Astrocyte (in vitro differentiated cells and primary cell): ENCODE results near the gene TTC23. TPM values are rescaled to one million over a fixed set of nuclear protein-coding genes. Genes with fewer than 3 reads are reported as not detected.

Source experiments
- DNase-seq: peaks from one replicate; pipeline ENCODE4 v3.0.0-alpha.2; 2010; ENCODE audit warnings: low read depth
- FAIRE-seq: peaks from 2 replicates; lab custom pipeline; 2011; peaks lifted over from hg19 to GRCh38; lab: Jason Lieb, UNC
- H2AFZ ChIP-seq: 2 replicates; pipeline ENCODE4 v1.6.0; 2012; ENCODE audit warnings: low read depth, low read length, inconsistent platforms
- H3K27ac ChIP-seq: 2 replicates; pipeline ENCODE4 v1.5.1; 2011; ENCODE audit warnings: low read depth, low read length, inconsistent platforms
- H3K27me3 ChIP-seq: 2 replicates; pipeline ENCODE4 v1.6.0; 2011; ENCODE audit warnings: low read length, inconsistent platforms; ENCODE audit not compliant: insufficient read depth
- H3K36me3 ChIP-seq: 2 replicates; pipeline ENCODE4 v1.5.1; 2011; ENCODE audit warnings: low read length, inconsistent platforms; ENCODE audit not compliant: insufficient read depth
- H3K4me1 ChIP-seq: 2 replicates; pipeline ENCODE4 v1.5.1; 2011; ENCODE audit warnings: low read length, inconsistent platforms; ENCODE audit not compliant: insufficient read depth
- H3K4me2 ChIP-seq: 2 replicates; pipeline ENCODE4 v1.6.0; 2012; ENCODE audit warnings: low read length, inconsistent platforms
- H3K4me3 ChIP-seq: 2 replicates; pipeline ENCODE4 v1.5.1; 2011; ENCODE audit warnings: low read depth, mild to moderate bottlenecking, low read length, inconsistent platforms; ENCODE audit not compliant: insufficient read depth
- H3K79me2 ChIP-seq: 2 replicates; pipeline ENCODE4 v1.6.0; 2012; ENCODE audit warnings: mild to moderate bottlenecking, low read length, inconsistent platforms; ENCODE audit not compliant: insufficient read depth
- H3K9ac ChIP-seq: 2 replicates; pipeline ENCODE4 v1.6.0; 2012; ENCODE audit warnings: mild to moderate bottlenecking, low read length, inconsistent platforms
- H3K9me3 ChIP-seq: 2 replicates; pipeline ENCODE4 v1.5.1; 2012; ENCODE audit warnings: low read depth, mild to moderate bottlenecking, low read length, inconsistent platforms; ENCODE audit not compliant: insufficient read depth
- H4K20me1 ChIP-seq: 2 replicates; pipeline ENCODE4 v1.6.0; 2012; ENCODE audit warnings: low read length, inconsistent platforms; ENCODE audit not compliant: insufficient read depth
- H3K27ac Mint-ChIP-seq: one replicate; pipeline ENCODE4 v1.8.0; 2021; ENCODE audit warnings: mild to moderate bottlenecking, mixed read lengths; ENCODE audit not compliant: unreplicated experiment
- H3K27me3 Mint-ChIP-seq: one replicate; pipeline ENCODE4 v1.8.0; 2021; ENCODE audit warnings: low read depth, mixed read lengths; ENCODE audit not compliant: unreplicated experiment
- H3K36me3 Mint-ChIP-seq: one replicate; pipeline ENCODE4 v1.8.0; 2021; ENCODE audit warnings: low read depth, mixed read lengths; ENCODE audit not compliant: unreplicated experiment
- H3K4me1 Mint-ChIP-seq: one replicate; pipeline ENCODE4 v1.8.0; 2021; ENCODE audit warnings: low read depth, mixed read lengths; ENCODE audit not compliant: unreplicated experiment
- H3K4me3 Mint-ChIP-seq: one replicate; pipeline ENCODE4 v1.8.0; 2021; ENCODE audit warnings: mild to moderate bottlenecking, moderate library complexity, mixed read lengths; ENCODE audit not compliant: unreplicated experiment
- H3K9me3 Mint-ChIP-seq: one replicate; pipeline ENCODE4 v1.8.0; 2021; ENCODE audit warnings: mild to moderate bottlenecking, mixed read lengths; ENCODE audit not compliant: unreplicated experiment
- EZH2 ChIP-seq: IDR thresholded peaks from 2 replicates; pipeline ENCODE4 v1.6.1; 2012; ENCODE audit warnings: mild to moderate bottlenecking, low read length, inconsistent platforms; ENCODE audit not compliant: insufficient read depth
- total RNA-seq: library from RNA; stranded (reverse); gene quantifications from 2 replicates; pipeline ENCODE4 v1.2.1, GENCODE V29; 2021
- TF ChIP-seq, protein P1 (sequence below): IDR thresholded peaks from 2 replicates; pipeline ENCODE4 v1.5.1; 2011; ENCODE audit warnings: low read depth, mild to moderate bottlenecking, inconsistent platforms, low read length, moderate library complexity; ENCODE audit not compliant: insufficient read depth

TTC23 gene
- total RNA-seq, 1 donor from 2014 or later = 20.2 TPM

- no peak overlapping the region for H3K4me3 Mint-ChIP-seq
- no peaks in the 10 kb centered on the region for H3K9me3 Mint-ChIP-seq
- H3K27ac Mint-ChIP-seq = no peak overlapping the region
- FAIRE-seq (peak; percentile 32), DNase-seq (no peak)
- H3K36me3 ChIP-seq = peaks cover 3% of the 10 kb centered on the region
- H3K9ac ChIP-seq = no peak overlapping the region
- H3K4me1 ChIP-seq = no peaks in the 10 kb centered on the region
- no peak overlapping the region for H2AFZ ChIP-seq
- no peaks in the 10 kb centered on the region for H4K20me1 ChIP-seq
- peaks cover 5% of the 10 kb centered on the region for H3K4me1 Mint-ChIP-seq
- H3K27me3 ChIP-seq = no peaks in the 10 kb centered on the region
- no peak overlapping the region for H3K4me2 ChIP-seq
- H3K27ac ChIP-seq = no peak overlapping the region
- H3K79me2 ChIP-seq = no peaks in the 10 kb centered on the region
- H3K36me3 Mint-ChIP-seq = peaks cover 33% of the 10 kb centered on the region
- H3K27me3 Mint-ChIP-seq = no peaks in the 10 kb centered on the region
- H3K4me3 ChIP-seq = no peak overlapping the region
- no peaks in the 10 kb centered on the region for H3K9me3 ChIP-seq
- no peak for TF ChIP-seq EZH2
- TF ChIP-seq, protein P1, sequence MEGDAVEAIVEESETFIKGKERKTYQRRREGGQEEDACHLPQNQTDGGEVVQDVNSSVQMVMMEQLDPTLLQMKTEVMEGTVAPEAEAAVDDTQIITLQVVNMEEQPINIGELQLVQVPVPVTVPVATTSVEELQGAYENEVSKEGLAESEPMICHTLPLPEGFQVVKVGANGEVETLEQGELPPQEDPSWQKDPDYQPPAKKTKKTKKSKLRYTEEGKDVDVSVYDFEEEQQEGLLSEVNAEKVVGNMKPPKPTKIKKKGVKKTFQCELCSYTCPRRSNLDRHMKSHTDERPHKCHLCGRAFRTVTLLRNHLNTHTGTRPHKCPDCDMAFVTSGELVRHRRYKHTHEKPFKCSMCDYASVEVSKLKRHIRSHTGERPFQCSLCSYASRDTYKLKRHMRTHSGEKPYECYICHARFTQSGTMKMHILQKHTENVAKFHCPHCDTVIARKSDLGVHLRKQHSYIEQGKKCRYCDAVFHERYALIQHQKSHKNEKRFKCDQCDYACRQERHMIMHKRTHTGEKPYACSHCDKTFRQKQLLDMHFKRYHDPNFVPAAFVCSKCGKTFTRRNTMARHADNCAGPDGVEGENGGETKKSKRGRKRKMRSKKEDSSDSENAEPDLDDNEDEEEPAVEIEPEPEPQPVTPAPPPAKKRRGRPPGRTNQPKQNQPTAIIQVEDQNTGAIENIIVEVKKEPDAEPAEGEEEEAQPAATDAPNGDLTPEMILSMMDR = no peak
These were observed 96.3 kb downstream of the TTC23 start for GRCh38 chr15:99153026-99153535.

- H3K79me2 ChIP-seq = no peaks in the 10 kb centered on the region
- H3K27ac Mint-ChIP-seq = no peak overlapping the region
These were observed 98.2 kb downstream of the TTC23 start for GRCh38 chr15:99151156-99151555.

DNA sequence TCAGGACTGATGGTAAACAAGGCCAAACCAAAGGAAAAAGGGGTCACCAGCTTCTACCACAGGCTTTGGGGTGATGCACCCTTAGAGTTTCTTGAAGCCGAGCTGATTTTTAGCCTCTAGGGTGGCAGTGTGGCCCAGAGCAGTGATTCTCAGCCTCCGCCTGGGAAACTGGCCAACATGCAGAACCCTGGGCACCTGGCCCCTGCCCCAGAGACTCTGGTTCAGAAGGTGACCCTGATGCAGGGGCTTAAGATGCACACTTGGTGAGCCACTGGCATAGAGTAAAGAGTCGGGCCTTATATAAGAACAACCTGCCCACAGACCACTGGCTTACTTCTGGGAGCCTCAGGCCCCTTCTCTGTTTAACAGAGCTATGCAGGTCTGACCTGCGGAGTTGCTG is 100.0 kb downstream of the TTC23 start:
- no peaks in the 10 kb centered on the region for H3K4me1 ChIP-seq
- H3K27ac Mint-ChIP-seq = no peak overlapping the region
- H2AFZ ChIP-seq = no peak overlapping the region
- H3K4me3 ChIP-seq = no peak overlapping the region
- peaks cover 3% of the 10 kb centered on the region for H3K4me1 Mint-ChIP-seq
- no peaks in the 10 kb centered on the region for H3K27me3 ChIP-seq
- H3K27ac ChIP-seq = no peak overlapping the region
- no peaks in the 10 kb centered on the region for H3K9me3 Mint-ChIP-seq
- FAIRE-seq (no peak), DNase-seq (no peak)
- TF ChIP-seq, protein P1 = no peak
- H3K9ac ChIP-seq = no peak overlapping the region
- no peaks in the 10 kb centered on the region for H3K36me3 ChIP-seq
- no peak overlapping the region for H3K4me2 ChIP-seq
- no peaks in the 10 kb centered on the region for H3K27me3 Mint-ChIP-seq
- no peak overlapping the region for H3K4me3 Mint-ChIP-seq
- H3K79me2 ChIP-seq = no peaks in the 10 kb centered on the region
- no peaks in the 10 kb centered on the region for H4K20me1 ChIP-seq
- peaks cover 30% of the 10 kb centered on the region for H3K36me3 Mint-ChIP-seq
- H3K9me3 ChIP-seq = no peaks in the 10 kb centered on the region

More at GRCh38 chr15:99151156-99151555, 98.2 kb downstream of the TTC23 start:
- H4K20me1 ChIP-seq = no peaks in the 10 kb centered on the region
- H3K4me3 ChIP-seq = no peak overlapping the region
- DNase-seq (no peak), FAIRE-seq (no peak)
- Mint-ChIP-seq H3K36me3 (peaks cover 29% of the 10 kb centered on the region), H3K4me1 (peaks cover 5% of the 10 kb centered on the region), H3K27me3 (no peaks in the 10 kb centered on the region), H3K9me3 (no peaks in the 10 kb centered on the region), H3K4me3 (no peak overlapping the region)
- peaks cover 3% of the 10 kb centered on the region for H3K36me3 ChIP-seq
- TF ChIP-seq, protein P1 = no peak
- no peak for TF ChIP-seq EZH2
- no peaks in the 10 kb centered on the region for H3K27me3 ChIP-seq
- H3K9me3 ChIP-seq = no peaks in the 10 kb centered on the region
- no peak overlapping the region for H3K9ac ChIP-seq
- no peak overlapping the region for H2AFZ ChIP-seq
- no peak overlapping the region for H3K4me2 ChIP-seq
- H3K4me1 ChIP-seq = no peaks in the 10 kb centered on the region
- no peak overlapping the region for H3K27ac ChIP-seq
